Adrenal gland (tissue), 5 donors: ENCODE data around the gene PRKG1.

ENCODE experiments used
- POLR2A ChIP-seq, 2 donors: fragments of 450-650 bp; IDR thresholded peaks; one replicate each; pipeline ENCODE4 v1.6.1; 2017; ENCODE audit warnings: antibody characterized with exemption in 2 of 2, mild to moderate bottlenecking in 2 of 2, moderate library complexity in 1 of 2
- TF ChIP-seq, protein P1 (sequence below), 6 experiments: fragments of 450-650 bp in 4 of 6; fragments of 200-600 bp in 2 of 6; sonication (generic) in 1 of 6; IDR thresholded peaks; 1 replicate in 5 of 6; 2 replicates in 1 of 6; pipeline versions ENCODE4 v1.5.1 to v1.8.0; 2016 to 2021; ENCODE audit warnings: antibody characterized with exemption in 6 of 6, mild to moderate bottlenecking in 2 of 6, moderate library complexity in 1 of 6
- donor health status: DM: no; HTN: no; CAD: no.

DNA sequence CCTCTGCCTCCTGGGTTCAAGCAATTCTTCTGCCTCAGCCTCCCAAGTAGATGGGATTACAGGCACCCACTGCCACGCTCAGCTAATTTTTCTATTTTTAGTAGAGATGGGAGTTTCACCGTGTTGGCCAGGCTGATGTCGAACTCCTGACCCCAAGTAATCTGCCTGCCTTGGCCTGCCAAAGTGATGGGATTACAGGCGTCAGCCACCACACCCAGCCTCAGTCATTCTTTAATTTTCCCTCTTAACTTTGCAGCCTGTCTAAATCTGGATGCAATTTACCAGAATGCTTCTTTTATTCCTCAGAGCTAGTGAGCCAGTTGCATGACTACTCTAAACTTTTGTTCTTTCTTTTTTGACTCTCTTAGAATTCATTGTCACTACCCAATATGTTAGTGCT, 715.6 kb downstream of the PRKG1 start:
- TF ChIP-seq, protein P1, sequence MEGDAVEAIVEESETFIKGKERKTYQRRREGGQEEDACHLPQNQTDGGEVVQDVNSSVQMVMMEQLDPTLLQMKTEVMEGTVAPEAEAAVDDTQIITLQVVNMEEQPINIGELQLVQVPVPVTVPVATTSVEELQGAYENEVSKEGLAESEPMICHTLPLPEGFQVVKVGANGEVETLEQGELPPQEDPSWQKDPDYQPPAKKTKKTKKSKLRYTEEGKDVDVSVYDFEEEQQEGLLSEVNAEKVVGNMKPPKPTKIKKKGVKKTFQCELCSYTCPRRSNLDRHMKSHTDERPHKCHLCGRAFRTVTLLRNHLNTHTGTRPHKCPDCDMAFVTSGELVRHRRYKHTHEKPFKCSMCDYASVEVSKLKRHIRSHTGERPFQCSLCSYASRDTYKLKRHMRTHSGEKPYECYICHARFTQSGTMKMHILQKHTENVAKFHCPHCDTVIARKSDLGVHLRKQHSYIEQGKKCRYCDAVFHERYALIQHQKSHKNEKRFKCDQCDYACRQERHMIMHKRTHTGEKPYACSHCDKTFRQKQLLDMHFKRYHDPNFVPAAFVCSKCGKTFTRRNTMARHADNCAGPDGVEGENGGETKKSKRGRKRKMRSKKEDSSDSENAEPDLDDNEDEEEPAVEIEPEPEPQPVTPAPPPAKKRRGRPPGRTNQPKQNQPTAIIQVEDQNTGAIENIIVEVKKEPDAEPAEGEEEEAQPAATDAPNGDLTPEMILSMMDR (IDR thresholded peaks at IDR 0.05): no peak
- no peak for TF ChIP-seq POLR2A (IDR thresholded peaks at IDR 0.05)
